ENCODE data around the gene VPS26C.
A peak's percentile ranks its signal among the peaks of the same experiment; 100 is the strongest.
"Not testable (repeated sequence)": the region's sequence is repeated elsewhere in the genome, so short reads cannot be mapped to it uniquely, and the experiment has no call there.

Gene VPS26C

DNA sequence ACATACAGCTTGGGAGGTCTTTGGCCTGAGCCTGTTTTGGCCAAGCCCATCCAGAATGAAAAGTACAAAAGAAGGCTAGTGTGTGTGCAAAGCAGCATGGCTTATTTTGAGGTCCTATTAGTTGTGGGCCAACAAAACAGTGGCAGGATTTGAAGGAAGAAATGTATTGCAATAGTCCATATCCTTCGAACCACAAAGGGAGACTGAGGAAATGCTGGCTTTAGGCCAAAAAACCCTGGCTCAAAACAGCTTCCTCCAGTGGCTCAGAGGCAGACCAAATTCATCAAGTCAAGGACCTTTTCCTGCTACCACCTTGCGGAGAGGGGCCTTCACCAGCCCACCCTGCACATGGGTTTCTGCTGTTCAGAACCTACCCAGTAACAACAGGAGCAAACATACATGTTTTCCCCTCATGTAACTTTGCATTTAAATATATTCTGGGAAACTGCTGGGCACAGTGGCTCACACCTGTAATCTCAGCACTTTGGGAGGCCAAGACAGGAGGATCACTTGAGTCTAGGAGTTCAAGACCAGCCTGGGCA is 43.3 kb downstream of the VPS26C start:
- no peak for TF ChIP-seq EZH2phosphoT487 (IDR thresholded peaks at IDR 0.05; ENCODE audit: borderline replicate concordance, low read length)
- TF ChIP-seq, protein P1, sequence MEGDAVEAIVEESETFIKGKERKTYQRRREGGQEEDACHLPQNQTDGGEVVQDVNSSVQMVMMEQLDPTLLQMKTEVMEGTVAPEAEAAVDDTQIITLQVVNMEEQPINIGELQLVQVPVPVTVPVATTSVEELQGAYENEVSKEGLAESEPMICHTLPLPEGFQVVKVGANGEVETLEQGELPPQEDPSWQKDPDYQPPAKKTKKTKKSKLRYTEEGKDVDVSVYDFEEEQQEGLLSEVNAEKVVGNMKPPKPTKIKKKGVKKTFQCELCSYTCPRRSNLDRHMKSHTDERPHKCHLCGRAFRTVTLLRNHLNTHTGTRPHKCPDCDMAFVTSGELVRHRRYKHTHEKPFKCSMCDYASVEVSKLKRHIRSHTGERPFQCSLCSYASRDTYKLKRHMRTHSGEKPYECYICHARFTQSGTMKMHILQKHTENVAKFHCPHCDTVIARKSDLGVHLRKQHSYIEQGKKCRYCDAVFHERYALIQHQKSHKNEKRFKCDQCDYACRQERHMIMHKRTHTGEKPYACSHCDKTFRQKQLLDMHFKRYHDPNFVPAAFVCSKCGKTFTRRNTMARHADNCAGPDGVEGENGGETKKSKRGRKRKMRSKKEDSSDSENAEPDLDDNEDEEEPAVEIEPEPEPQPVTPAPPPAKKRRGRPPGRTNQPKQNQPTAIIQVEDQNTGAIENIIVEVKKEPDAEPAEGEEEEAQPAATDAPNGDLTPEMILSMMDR (IDR thresholded peaks at IDR 0.05; ENCODE audit: low read depth, low read length, poor library complexity, severe bottlenecking) = no peak
- peaks cover 59% of the 10 kb centered on the region for H3K36me3 ChIP-seq (ENCODE audit: control insufficient read depth, low read length)

DNA sequence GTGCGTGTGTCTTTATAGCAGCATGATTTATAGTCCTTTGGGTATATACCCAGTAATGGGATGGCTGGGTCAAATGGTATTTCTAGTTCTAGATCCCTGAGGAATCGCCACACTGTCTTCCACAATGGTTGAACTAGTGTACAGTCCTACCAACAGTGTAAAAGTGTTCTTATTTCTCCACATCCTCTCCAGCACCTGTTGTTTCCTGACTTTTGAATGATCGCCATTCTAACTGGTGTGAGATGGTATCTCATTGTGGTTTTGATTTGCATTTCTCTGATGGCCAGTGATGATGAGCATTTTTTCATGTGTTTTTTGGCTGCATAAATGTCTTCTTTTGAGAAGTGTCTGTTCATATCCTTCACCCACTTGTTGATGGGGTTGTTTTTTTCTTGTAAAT is 44.9 kb downstream of the VPS26C start:
- not testable (repeated sequence) for H4K20me1 ChIP-seq (ENCODE audit: control insufficient read depth, insufficient read depth, low read depth, low read length); H3K9me2 ChIP-seq (replicated peaks; ENCODE audit: control insufficient read depth, low read length); H3F3A ChIP-seq (ENCODE audit: control insufficient read depth, insufficient read depth); H3K27ac ChIP-seq (ENCODE audit: low read depth, low read length); H3K27me3 ChIP-seq (ENCODE audit: control insufficient read depth, low read length); H3K9me3 ChIP-seq (ENCODE audit: control insufficient read depth, insufficient read depth, low read length)
- H3K36me3 ChIP-seq (ENCODE audit: control insufficient read depth, low read length) = peaks cover 42% of the 10 kb centered on the region
- peak overlapping the region; percentile 32; the same call in 1 of the 2 replicates for H3K4me2 ChIP-seq (ENCODE audit: low read length)
- H3K4me3 ChIP-seq (ENCODE audit: low read length) = peak overlapping the region; percentile 41; the same call in 1 of the 2 replicates
- H3K4me1 ChIP-seq (ENCODE audit: control insufficient read depth, low read length) = peaks cover 24% of the 10 kb centered on the region
- H3K79me2 ChIP-seq (ENCODE audit: control insufficient read depth, low read length) = peaks cover 56% of the 10 kb centered on the region

More for the DNA sequence above, 43.3 kb downstream of the VPS26C start:
- Histone ChIP-seq H3K79me2 (ENCODE audit: control insufficient read depth, low read length) (peaks cover 72% of the 10 kb centered on the region), H4K20me1 (ENCODE audit: control insufficient read depth, insufficient read depth, low read depth, low read length) (no peaks in the 10 kb centered on the region), H3K27ac (ENCODE audit: low read depth, low read length) (no peak overlapping the region), H3K4me2 (ENCODE audit: low read length) (no peak overlapping the region), H3K27me3 (ENCODE audit: control insufficient read depth, low read length) (no peaks in the 10 kb centered on the region), H3K9me2 (replicated peaks; ENCODE audit: control insufficient read depth, low read length) (no peaks in the 10 kb centered on the region), H3F3A (ENCODE audit: control insufficient read depth, insufficient read depth) (no peaks in the 10 kb centered on the region; the same call in 1 of the 2 replicates), H3K4me1 (ENCODE audit: control insufficient read depth, low read length) (peaks cover 24% of the 10 kb centered on the region), H3K9me3 (ENCODE audit: control insufficient read depth, insufficient read depth, low read length) (no peaks in the 10 kb centered on the region), H3K4me3 (ENCODE audit: low read length) (no peak overlapping the region)

DNA sequence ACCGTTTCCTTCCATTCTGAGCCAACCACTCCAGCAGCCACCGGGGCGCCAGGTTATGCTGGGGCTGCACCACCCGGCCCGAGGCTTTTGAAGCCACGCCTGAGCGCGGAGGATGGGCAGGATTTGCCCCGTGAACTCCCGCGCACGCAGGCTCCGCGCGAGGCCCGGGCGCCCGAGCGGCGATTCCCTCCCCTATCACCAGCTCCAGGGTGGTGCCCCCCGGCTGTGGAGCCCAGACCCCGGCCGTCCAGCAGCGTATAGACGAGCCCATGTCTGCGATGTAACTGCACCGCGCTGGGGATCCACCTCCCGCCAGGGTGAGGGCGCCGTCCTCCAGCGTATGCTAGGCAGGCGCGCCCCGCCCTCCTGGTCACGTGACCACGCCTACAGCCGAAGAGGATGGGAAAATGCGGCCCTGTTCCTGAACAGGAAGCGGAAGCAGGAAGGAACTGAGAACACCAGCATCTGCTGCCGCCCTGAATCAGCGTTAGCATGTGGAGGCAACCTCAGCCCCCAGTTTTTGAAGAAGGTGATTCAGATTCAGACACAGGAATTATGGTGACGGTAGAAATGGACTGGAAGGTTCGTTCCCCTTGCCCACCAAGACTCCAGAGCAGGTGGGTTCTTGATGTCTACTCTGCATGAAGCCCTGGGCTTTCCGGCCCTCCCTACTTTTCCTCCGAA is 46.0 kb downstream of the VPS26C start:
- Histone ChIP-seq H3K79me2 (ENCODE audit: control insufficient read depth, low read length) (peaks cover 45% of the 10 kb centered on the region), H3K27ac (ENCODE audit: low read depth, low read length) (peak overlapping the region; percentile 49), H3F3A (ENCODE audit: control insufficient read depth, insufficient read depth) (no peaks in the 10 kb centered on the region; the same call in 1 of the 2 replicates), H3K27me3 (ENCODE audit: control insufficient read depth, low read length) (no peaks in the 10 kb centered on the region), H3K4me2 (ENCODE audit: low read length) (peak overlapping the region; percentile 79), H3K4me3 (ENCODE audit: low read length) (peak overlapping the region; percentile 85), H4K20me1 (ENCODE audit: control insufficient read depth, insufficient read depth, low read depth, low read length) (no peaks in the 10 kb centered on the region), H3K9me3 (ENCODE audit: control insufficient read depth, insufficient read depth, low read length) (no peaks in the 10 kb centered on the region), H3K36me3 (ENCODE audit: control insufficient read depth, low read length) (peaks cover 31% of the 10 kb centered on the region), H3K4me1 (ENCODE audit: control insufficient read depth, low read length) (peaks cover 24% of the 10 kb centered on the region), H3K9me2 (replicated peaks; ENCODE audit: control insufficient read depth, low read length) (no peaks in the 10 kb centered on the region)
- TF ChIP-seq EZH2phosphoT487 (IDR thresholded peaks at IDR 0.05; ENCODE audit: borderline replicate concordance, low read length) = no peak
- TF ChIP-seq, protein P1 (IDR thresholded peaks at IDR 0.05; ENCODE audit: low read depth, low read length, poor library complexity, severe bottlenecking) = peak; percentile 78

DNA sequence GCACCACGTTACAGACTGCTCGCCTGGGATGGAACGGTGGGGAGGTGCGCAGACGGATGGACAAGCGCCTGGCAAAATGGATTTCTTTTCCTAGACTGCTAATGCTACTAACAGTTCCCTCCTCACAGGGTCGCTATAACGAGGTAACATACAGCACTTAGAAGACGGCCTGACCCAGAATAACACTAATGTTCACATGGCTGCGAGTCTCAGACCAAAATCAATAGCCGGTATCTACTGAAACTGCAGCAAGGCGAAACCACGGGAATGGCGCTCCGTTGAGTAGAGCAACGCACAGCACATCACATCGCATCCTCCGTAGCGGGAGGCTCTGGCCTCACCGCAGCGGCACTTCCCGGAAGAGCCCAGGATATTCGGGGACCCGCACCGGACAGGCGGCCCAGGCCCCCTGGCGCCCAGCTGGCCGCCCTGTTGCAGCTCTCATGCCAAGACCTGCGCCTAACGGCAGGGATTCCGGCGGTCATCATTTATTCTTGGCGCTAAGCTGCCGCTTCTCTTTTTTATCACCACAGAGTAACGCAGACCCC is 46.6 kb downstream of the VPS26C start:
- H3K4me2 ChIP-seq (ENCODE audit: low read length) = peak overlapping the region; percentile 79
- peaks cover 25% of the 10 kb centered on the region for H3K36me3 ChIP-seq (ENCODE audit: control insufficient read depth, low read length)
- H3K9me2 ChIP-seq (replicated peaks; ENCODE audit: control insufficient read depth, low read length) = no peaks in the 10 kb centered on the region
- H3K27ac ChIP-seq (ENCODE audit: low read depth, low read length) = peak overlapping the region; percentile 49
- no peaks in the 10 kb centered on the region for H3K27me3 ChIP-seq (ENCODE audit: control insufficient read depth, low read length)
- peaks cover 38% of the 10 kb centered on the region for H3K79me2 ChIP-seq (ENCODE audit: control insufficient read depth, low read length)
- H3F3A ChIP-seq (ENCODE audit: control insufficient read depth, insufficient read depth) = no peaks in the 10 kb centered on the region; the same call in 1 of the 2 replicates
- H3K4me3 ChIP-seq (ENCODE audit: low read length) = peak overlapping the region; percentile 85
- TF ChIP-seq, protein P1 (IDR thresholded peaks at IDR 0.05; ENCODE audit: low read depth, low read length, poor library complexity, severe bottlenecking) = no peak
- no peak for TF ChIP-seq EZH2phosphoT487 (IDR thresholded peaks at IDR 0.05; ENCODE audit: borderline replicate concordance, low read length)
- no peaks in the 10 kb centered on the region for H3K9me3 ChIP-seq (ENCODE audit: control insufficient read depth, insufficient read depth, low read length)
- H4K20me1 ChIP-seq (ENCODE audit: control insufficient read depth, insufficient read depth, low read depth, low read length) = no peaks in the 10 kb centered on the region
- H3K4me1 ChIP-seq (ENCODE audit: control insufficient read depth, low read length) = peaks cover 24% of the 10 kb centered on the region
